Caki2 (cell line): ENCODE data around the gene SCLY. TPM values are rescaled to one million over a fixed set of nuclear protein-coding genes. Genes with fewer than 3 reads are reported as not detected.
A peak's percentile ranks its signal among the peaks of the same experiment; 100 is the strongest.

ENCODE experiments used
- DNase-seq: peaks from one replicate; pipeline ENCODE4 v3.0.0-alpha.2; 2015; ENCODE audit warnings: low read depth
- in situ Hi-C: cut with HindIII; loops from 2 replicates; pipeline ENCODE4 v1.10.0; 2016; ENCODE audit warnings: low sequenced_read_pairs, low pct_unique_long_range_greater_than_20kb, mixed read lengths
- total RNA-seq: library from RNA; depleted of rRNA; stranded (reverse); fragments of >200 nt; shearing (Covaris generic); gene quantifications from 2 replicates; pipeline ENCODE4 v1.2.3, GENCODE V29; 2014; ENCODE audit warnings: low replicate concordance; rRNA removed

Gene SCLY, protein sequence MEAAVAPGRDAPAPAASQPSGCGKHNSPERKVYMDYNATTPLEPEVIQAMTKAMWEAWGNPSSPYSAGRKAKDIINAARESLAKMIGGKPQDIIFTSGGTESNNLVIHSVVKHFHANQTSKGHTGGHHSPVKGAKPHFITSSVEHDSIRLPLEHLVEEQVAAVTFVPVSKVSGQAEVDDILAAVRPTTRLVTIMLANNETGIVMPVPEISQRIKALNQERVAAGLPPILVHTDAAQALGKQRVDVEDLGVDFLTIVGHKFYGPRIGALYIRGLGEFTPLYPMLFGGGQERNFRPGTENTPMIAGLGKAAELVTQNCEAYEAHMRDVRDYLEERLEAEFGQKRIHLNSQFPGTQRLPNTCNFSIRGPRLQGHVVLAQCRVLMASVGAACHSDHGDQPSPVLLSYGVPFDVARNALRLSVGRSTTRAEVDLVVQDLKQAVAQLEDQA
- total RNA-seq: 16.7 and 33.8 TPM in 2 replicates

- in situ Hi-C loops: no loop called here
Observed at GRCh38 chr2:238060542-238061314, at the start of gene SCLY. Gene SCLY, plus strand, starts transcription at chr2:238061001. Its CDS starts 54 bp downstream, at chr2:238061055.

DNA sequence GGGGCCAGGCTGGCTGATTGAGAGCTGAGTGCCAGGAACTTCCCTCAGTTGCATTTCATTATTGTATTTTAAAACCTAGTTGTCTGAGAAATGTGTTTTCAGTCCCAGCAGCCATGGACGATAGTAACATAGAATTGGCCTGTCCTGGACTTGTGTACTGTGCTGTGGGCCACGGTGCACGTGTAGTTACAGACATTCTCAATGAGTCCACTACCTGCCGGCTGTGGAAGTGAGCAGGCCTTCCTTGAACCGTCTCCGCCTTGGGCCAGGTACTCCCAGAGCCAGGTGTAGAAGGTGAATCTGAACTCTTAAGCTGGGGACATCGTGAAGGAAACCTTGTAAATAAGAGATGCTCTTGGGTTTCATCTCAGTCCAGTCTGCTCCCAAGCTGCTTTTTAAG is 47.0 kb upstream of the SCLY start:
- no peak for DNase-seq
- in situ Hi-C loops: no loop called here

More at GRCh38 chr2:238060542-238061314, at the start of gene SCLY:
- peak; percentile 95 for DNase-seq

DNA sequence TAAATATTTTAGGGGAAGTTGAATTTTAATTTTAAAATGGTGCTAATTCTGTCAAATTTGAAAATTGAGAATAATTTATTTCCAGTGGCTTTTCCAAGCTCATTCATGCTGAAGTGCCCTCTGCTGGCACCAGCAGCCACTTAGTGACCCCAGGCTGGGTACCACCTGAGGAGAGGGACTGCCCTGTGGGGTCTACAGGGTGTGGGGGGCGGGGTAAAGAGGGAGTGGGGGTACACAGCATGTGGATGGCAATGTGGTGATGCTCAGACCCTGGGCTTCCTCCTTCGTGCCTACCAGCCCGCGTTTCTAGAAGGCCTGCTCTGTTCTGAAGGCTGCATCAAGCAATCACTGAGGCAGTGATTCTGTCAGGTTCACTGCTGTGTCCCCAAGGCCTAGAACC is 45.1 kb upstream of the SCLY start:
- no peak for DNase-seq
- in situ Hi-C loops: no loop called here

DNA sequence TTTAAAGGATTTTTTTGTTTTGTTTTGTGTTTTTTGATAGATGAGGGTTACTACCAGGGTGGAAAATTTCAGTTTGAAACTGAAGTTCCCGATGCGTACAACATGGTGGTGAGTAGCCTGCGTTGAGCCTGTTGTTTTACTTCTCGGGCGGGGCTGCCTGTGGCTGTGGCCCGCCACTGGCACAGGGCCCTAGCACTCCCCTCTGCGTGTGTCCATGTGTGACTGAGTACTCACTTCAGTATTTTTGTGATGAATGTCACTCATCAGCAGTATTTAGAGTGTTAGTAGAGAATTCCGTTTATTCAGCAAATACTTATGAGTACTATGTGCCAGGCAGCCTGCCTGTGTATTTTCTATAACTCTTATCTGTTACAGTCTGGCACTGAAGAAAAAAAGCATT is 44.3 kb upstream of the SCLY start:
- in situ Hi-C loops: no loop called here
- no peak for DNase-seq

DNA sequence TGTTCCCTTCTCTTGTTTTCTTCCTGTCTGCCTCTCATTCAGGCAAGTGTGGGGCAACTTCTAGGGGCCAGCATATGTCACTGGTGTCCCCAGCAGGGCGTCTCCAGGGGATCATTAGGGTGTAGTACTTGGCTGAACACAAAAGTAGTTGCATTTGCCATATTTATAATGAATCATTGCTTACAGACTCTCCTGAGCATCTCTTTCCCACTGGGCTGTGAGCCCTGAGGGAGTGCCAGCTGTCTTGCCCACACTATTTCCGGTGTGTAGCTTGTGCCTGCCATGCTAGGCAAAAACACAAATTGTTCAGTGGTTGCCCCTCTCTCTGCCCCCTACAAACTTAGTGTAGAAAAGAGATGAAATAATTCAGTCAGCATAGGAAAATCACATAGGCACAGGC is 40.8 kb upstream of the SCLY start:
- in situ Hi-C loops: no loop called here
- DNase-seq: no peak

DNA sequence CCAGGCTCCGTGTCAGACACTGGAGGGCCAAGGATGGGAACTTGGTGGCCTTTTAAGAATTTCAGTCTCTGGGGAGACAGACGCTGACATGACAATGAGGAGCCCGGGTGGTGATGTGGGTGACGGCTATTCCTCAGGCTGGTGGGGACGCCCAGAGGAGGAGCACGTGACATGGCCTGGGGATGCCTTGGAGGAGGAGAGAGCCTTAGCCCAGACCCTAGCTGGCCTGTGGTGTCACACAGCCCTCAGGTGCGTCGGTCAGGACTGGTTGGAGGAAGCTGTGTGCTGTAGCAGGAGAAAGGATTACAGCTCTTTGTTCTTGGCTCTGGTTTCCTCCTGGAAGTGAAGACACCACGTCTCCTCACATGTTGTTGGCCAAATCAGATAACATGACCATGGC is 40.0 kb upstream of the SCLY start:
- no peak for DNase-seq
- in situ Hi-C loops: no loop called here

DNA sequence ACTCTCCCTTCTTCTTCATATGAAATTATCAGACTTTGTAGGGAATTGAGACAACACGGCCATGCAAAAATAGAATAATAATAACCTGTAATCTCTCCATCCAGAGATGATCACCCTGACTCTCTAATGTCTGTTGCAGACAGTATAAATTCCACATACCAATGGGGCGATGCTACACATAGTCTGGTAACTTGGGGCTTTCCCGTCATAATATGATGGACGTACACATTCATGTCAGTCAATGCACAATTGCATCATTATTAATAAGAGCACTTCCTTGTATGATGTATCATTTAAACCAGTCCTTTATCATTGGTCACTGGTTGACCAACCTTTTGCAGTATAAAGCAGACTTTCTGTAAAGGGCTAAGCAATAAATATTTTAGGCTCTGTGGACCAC is 39.5 kb upstream of the SCLY start:
- DNase-seq: no peak
- in situ Hi-C loops: no loop called here

DNA sequence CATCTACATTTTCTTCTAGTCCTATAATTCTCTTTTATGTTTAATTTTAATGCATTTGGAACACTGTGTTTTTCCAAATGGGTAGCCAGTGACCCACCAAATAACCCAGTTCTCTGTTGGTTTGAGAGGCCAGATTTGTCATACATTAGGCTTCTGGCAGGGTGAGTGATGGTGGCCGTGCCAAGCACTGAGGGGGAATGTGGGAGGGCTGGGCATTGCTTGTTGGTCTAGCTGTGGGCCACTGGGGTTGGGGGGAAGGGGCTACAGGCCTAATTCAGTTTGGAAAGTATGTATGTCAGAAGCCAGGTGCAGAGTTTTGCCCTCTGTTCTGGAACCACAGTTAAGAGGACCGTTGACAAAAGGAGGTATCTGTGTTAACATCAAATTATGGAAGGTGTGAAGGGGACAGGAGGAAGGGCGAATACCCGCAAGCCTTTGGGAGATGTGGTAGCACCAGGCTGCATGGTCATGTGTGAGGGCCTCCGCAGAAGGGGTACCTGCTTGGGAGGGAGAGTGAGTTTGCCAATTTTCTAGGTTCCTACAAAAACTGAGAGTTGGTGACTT is 38.1 kb upstream of the SCLY start:
- in situ Hi-C loops: no loop called here
- DNase-seq: no peak

DNA sequence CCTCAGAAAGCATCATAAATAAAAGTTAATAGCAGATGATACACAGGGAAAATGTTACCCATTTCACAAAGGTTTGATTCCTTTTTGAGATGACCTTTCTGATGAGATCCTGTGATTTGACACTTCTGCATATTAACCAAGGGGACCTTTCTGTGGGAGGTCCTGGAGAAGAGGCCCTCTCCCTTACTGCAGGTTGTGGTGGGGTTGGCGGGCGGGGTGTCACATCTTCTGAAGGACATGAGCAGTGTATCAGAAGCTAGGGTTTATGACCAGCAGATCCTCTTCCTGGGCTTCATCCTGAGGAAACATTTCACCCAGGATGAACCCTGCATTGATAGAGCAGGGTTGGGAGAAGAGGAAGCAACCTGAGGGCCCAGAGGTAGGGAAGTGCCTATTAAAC is 37.2 kb upstream of the SCLY start:
- in situ Hi-C loops: no loop called here

DNA sequence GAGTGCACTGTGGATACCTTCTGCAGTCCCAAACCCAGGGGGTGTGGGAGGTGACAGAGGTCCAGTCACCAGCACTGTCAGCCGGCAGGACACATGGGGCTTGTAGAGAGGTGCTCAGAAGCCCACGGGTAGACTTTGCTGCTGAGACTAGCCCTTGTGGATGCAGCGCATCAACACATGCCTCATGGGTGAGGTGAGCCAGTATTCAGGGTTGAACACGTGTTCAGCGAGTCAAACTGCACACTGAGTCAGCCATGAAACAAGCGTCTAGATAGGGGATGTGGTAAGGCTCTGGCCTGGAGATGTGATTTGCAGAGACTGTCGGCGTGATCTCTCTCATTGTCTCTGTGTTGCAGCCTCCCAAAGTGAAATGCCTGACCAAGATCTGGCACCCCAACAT is 35.8 kb upstream of the SCLY start:
- in situ Hi-C loops: no loop called here
- no peak for DNase-seq

More for the DNA sequence above, 37.2 kb upstream of the SCLY start:
- DNase-seq: no peak

GRCh38 chr2:238025741-238026360 is 35.0 kb upstream of the SCLY start:
- no peak for DNase-seq
- in situ Hi-C loops: no loop called here

DNA sequence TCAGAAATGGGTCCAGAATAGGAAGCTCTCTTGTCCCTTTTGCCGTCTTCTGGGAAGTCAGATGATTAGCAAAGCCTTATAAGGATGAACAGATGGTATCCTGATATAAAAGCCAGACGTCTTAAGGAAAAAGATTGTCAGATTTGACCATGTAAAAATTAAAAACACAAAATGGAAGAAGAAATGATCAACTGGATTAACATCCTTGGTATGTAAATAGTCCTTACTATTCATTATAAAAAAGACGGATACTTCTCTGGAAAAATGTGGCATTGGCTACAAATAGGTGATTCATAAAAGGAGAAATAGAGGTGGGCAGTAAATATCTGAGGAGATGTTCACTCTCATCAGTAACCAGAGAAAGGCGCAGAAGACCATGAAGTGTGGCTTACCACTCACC is 33.7 kb upstream of the SCLY start:
- no peak for DNase-seq
- in situ Hi-C loops: no loop called here

DNA sequence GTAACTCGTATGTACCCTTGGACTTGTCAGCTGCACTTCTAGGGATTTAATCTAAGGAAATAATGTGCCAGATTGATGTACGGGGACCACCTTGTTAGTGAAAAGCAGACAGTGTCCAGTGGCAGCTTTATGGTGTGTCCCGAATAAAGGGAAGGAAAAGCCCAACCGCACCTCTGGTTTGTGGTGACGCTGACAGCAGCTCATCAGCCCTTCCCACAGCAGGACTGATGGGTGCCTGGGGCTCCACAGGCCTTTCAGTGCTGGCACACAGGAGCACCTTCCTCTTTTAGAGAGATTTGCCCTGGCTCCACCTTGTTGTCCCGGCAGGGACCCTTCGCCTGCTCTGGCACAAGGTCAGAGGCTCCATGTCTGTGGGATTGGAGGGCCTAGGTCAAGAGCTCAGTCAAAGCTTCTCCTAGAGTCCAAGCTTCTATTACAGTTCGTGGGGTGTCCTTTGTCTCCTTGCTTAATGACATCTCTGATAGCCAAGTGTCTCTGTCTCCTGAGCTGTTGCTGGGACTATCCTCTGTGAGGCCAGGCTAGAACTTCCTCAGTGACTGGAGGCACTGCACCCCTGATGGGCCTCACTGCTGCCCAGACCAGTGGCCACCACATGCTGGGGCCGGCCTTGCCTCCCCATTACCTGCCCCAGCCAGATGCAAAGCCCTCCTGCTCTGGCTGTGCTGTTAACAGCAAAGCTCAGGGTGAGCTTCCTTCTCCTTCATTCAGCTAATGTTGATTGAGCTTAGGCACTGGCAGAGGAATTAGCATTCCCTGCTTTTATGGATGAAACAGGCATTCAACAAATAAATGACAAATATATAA is 33.0 kb upstream of the SCLY start:
- in situ Hi-C loops: no loop called here
- DNase-seq: no peak

- in situ Hi-C loops: no loop called here
- DNase-seq: no peak
Observed at GRCh38 chr2:238029853-238030252, 30.9 kb upstream of the SCLY start.

DNA sequence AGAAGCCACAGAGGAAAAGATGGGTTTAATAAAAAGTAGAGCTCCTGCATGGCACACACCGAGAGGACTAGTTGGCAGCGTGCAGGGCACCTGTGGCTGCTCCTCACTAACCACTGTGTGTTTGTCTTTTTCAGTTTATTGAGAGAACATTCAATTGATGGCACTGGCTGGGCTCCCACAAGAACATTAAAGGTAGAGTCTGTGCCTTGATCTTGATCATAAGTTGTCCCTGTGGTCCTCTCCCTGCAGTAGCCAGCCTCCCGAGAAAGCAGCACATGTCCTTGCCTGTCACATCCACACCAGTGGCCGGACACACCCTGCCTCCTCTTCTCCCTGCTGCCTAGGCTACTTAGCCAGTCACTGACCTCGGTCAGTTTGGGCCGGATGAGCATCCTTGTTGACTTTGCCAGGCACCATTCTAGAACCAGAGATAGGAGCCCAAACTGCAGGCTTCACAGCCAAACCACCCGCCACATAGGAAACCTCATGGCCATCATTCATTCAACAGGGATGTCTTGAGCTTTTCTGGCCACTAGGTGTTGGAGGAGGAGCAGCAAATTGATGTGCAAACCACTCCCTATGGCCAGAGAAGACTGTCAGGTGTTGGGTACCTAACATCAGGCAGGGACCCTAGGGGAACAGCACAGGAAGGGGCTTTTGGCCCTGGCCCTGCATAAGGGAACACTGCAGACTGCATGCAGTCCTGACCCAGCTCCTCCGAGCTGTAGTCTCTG is 30.2 kb upstream of the SCLY start:
- in situ Hi-C loops: no loop called here
- DNase-seq: no peak

DNA sequence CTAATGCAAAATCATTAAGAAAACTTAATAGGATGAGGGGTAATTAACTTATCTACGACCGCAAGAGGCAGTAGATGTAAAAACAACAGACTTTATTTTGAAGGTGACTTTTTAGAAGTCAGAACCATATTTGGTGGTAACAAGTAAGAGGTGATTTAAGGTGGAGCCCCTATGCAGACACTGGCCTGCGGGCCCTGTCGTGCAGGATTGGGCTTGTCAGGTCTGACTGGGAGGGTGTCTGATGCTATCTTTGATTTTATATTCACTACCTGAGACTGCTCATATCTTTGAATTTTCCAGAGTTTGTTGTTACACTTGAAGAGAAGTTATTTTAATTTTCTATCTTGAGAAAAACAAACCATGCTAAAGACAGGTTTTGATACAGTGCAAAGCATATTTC is 29.1 kb upstream of the SCLY start:
- in situ Hi-C loops: no loop called here
- no peak for DNase-seq

- DNase-seq: no peak
- in situ Hi-C loops: no loop called here
Observed at GRCh38 chr2:238032755-238033337, 28.0 kb upstream of the SCLY start.
